Naive B cell (primary cell): ENCODE data around the gene CYP2W1. TPM values are rescaled to one million over a fixed set of nuclear protein-coding genes. Genes with fewer than 3 reads are reported as not detected.

Source experiments
- ATAC-seq, 2 donors: fragments of 150-1000 bp; cut with Tn5 transposase; 2 replicates each; pipeline ENCODE4 v1.10.0; 2021; ENCODE audit warnings: low read depth in 2 of 2, mild to moderate bottlenecking in 2 of 2, moderate library complexity in 2 of 2
- DNase-seq: peaks from one replicate; pipeline ENCODE4 v3.0.0; 2022
- H3K27ac Mint-ChIP-seq, 6 donors: one replicate each; pipeline ENCODE4 v1.8.0; 2020 to 2022; ENCODE audit warnings: mild to moderate bottlenecking in 6 of 6, mixed read lengths in 6 of 6, moderate library complexity in 5 of 6, inconsistent platforms in 2 of 6
- H3K27me3 Mint-ChIP-seq, 3 donors: one replicate each; pipeline ENCODE4 v1.8.0; 2021 to 2022; ENCODE audit warnings: mixed read lengths in 3 of 3, mild to moderate bottlenecking in 1 of 3
- H3K36me3 Mint-ChIP-seq, 2 donors: one replicate each; pipeline ENCODE4 v1.8.0; 2020 to 2022; ENCODE audit warnings: mixed read lengths in 2 of 2, inconsistent platforms in 1 of 2, mild to moderate bottlenecking in 1 of 2
- H3K4me1 Mint-ChIP-seq, 3 donors: one replicate each; pipeline ENCODE4 v1.8.0; 2020 to 2022; ENCODE audit warnings: mixed read lengths in 3 of 3, inconsistent platforms in 1 of 3, mild to moderate bottlenecking in 1 of 3, moderate library complexity in 1 of 3
- H3K4me3 Mint-ChIP-seq, 8 donors: one replicate each; pipeline ENCODE4 v1.8.0; 2020 to 2022; ENCODE audit warnings: mild to moderate bottlenecking in 8 of 8, mixed read lengths in 8 of 8, moderate library complexity in 8 of 8, inconsistent platforms in 2 of 8
- H3K9me3 Mint-ChIP-seq, 7 donors: one replicate each; pipeline ENCODE4 v1.8.0; 2020 to 2022; ENCODE audit warnings: mixed read lengths in 7 of 7, mild to moderate bottlenecking in 5 of 7, inconsistent platforms in 2 of 7, moderate library complexity in 1 of 7
- polyA plus RNA-seq, 6 donors: library from polyadenylated mRNA; unstranded; fragments of 300-500 nt; fragmentation: Illumina TruSeq; gene quantifications; one replicate each; pipeline ENCODE4 v1.2.3, GENCODE V29; 2021; ENCODE audit warnings: low read depth in 6 of 6

CYP2W1 gene
- polyA plus RNA-seq, 6 donors from 2014 or later, result not detected

- peaks cover 0 to 7% (median 0%) of the 10 kb centered on the region in 7 donors for H3K9me3 Mint-ChIP-seq
- H3K36me3 Mint-ChIP-seq, result peaks cover 3 to 17% of the 10 kb centered on the region in 2 donors
- H3K27ac Mint-ChIP-seq, result peak overlapping the region in 5 of 6 donors; percentile 41 to 93 (median 79)
- DNase-seq, result no peak
- peaks cover 21 to 40% (median 36%) of the 10 kb centered on the region in 3 donors for H3K4me1 Mint-ChIP-seq
- ATAC-seq, result no peak
- H3K27me3 Mint-ChIP-seq, result peaks cover 0 to 5% (median 0%) of the 10 kb centered on the region in 3 donors
- peak overlapping the region in 2 of 8 donors; percentile 3 to 79 for H3K4me3 Mint-ChIP-seq
Observed at GRCh38 chr7:1018334-1018695, 35.3 kb downstream of the CYP2W1 start.

- no peak for DNase-seq
- H3K27me3 Mint-ChIP-seq, result peaks cover 0 to 5% (median 0%) of the 10 kb centered on the region in 3 donors
- H3K9me3 Mint-ChIP-seq, result peaks cover 0 to 7% (median 0%) of the 10 kb centered on the region in 7 donors
- H3K36me3 Mint-ChIP-seq, result peaks cover 0 to 17% of the 10 kb centered on the region in 2 donors
- H3K4me3 Mint-ChIP-seq, result peak overlapping the region in 1 of 8 donors; percentile 59
- peaks cover 31 to 44% (median 37%) of the 10 kb centered on the region in 3 donors for H3K4me1 Mint-ChIP-seq
- no peak for ATAC-seq
- H3K27ac Mint-ChIP-seq, result peak overlapping the region in 2 of 6 donors; percentile 50 to 99
Observed at GRCh38 chr7:1019255-1019785, 36.3 kb downstream of the CYP2W1 start.

- Mint-ChIP-seq H3K36me3 (peaks cover 0 to 17% of the 10 kb centered on the region in 2 donors), H3K9me3 (peaks cover 0 to 7% (median 0%) of the 10 kb centered on the region in 7 donors), H3K27ac (peak overlapping the region in 3 of 6 donors; percentile 27 to 99 (median 77)), H3K4me1 (peaks cover 38 to 51% (median 44%) of the 10 kb centered on the region in 3 donors), H3K4me3 (no peak overlapping the region), H3K27me3 (peaks cover 0 to 5% (median 0%) of the 10 kb centered on the region in 3 donors)
- ATAC-seq (no peak), DNase-seq (no peak)
Observed at GRCh38 chr7:1019789-1020610, 37.0 kb downstream of the CYP2W1 start.

GRCh38 chr7:1020849-1021251, 37.9 kb downstream of the CYP2W1 start:
- Mint-ChIP-seq H3K27ac (peak overlapping the region in 5 of 6 donors; percentile 79 to 99 (median 91)), H3K4me3 (peak overlapping the region in 1 of 8 donors; percentile 70), H3K4me1 (peaks cover 42 to 59% (median 52%) of the 10 kb centered on the region in 3 donors), H3K27me3 (peaks cover 0 to 5% (median 0%) of the 10 kb centered on the region in 3 donors), H3K36me3 (peaks cover 0 to 17% of the 10 kb centered on the region in 2 donors), H3K9me3 (peaks cover 0 to 7% (median 0%) of the 10 kb centered on the region in 7 donors)
- DNase-seq (no peak), ATAC-seq (no peak)

- no peak for ATAC-seq
- peaks cover 0 to 5% (median 0%) of the 10 kb centered on the region in 3 donors for H3K27me3 Mint-ChIP-seq
- H3K36me3 Mint-ChIP-seq, result peaks cover 3 to 20% of the 10 kb centered on the region in 2 donors
- H3K4me3 Mint-ChIP-seq, result peak overlapping the region in 2 of 8 donors; percentile 5 to 70
- DNase-seq, result no peak
- peaks cover 46 to 64% (median 57%) of the 10 kb centered on the region in 3 donors for H3K4me1 Mint-ChIP-seq
- peak overlapping the region; percentile 79 to 99 (median 90) for H3K27ac Mint-ChIP-seq
- peaks cover 0 to 7% (median 0%) of the 10 kb centered on the region in 7 donors for H3K9me3 Mint-ChIP-seq
Observed at GRCh38 chr7:1021366-1021765, 38.4 kb downstream of the CYP2W1 start.

- peaks cover 0 to 7% (median 0%) of the 10 kb centered on the region in 7 donors for H3K9me3 Mint-ChIP-seq
- no peak for ATAC-seq
- H3K4me1 Mint-ChIP-seq, result peaks cover 51 to 69% (median 63%) of the 10 kb centered on the region in 3 donors
- DNase-seq, result no peak
- peak overlapping the region in 5 of 6 donors; percentile 99 to 100 (median 100) for H3K27ac Mint-ChIP-seq
- peaks cover 0 to 5% (median 0%) of the 10 kb centered on the region in 3 donors for H3K27me3 Mint-ChIP-seq
- peaks cover 3 to 21% of the 10 kb centered on the region in 2 donors for H3K36me3 Mint-ChIP-seq
- H3K4me3 Mint-ChIP-seq, result peak overlapping the region in 1 of 8 donors; percentile 82
Observed at GRCh38 chr7:1021931-1022330, 39.0 kb downstream of the CYP2W1 start.

- Mint-ChIP-seq H3K27me3 (peaks cover 0 to 5% (median 0%) of the 10 kb centered on the region in 3 donors), H3K27ac (peak overlapping the region; percentile 98 to 100 (median 100)), H3K4me1 (peaks cover 54 to 74% (median 66%) of the 10 kb centered on the region in 3 donors), H3K9me3 (peaks cover 0 to 7% (median 0%) of the 10 kb centered on the region in 7 donors), H3K36me3 (peaks cover 3 to 21% of the 10 kb centered on the region in 2 donors), H3K4me3 (peak overlapping the region in 7 of 8 donors; percentile 74 to 94 (median 86))
- DNase-seq (no peak), ATAC-seq (no peak)
Observed at GRCh38 chr7:1022356-1022755, 39.4 kb downstream of the CYP2W1 start.

- DNase-seq (peak; percentile 97), ATAC-seq (peak; percentile 62 to 66)
- Mint-ChIP-seq H3K4me3 (peak overlapping the region; percentile 74 to 95 (median 84)), H3K36me3 (peaks cover 3 to 18% of the 10 kb centered on the region in 2 donors), H3K27me3 (peaks cover 0 to 5% (median 0%) of the 10 kb centered on the region in 3 donors), H3K27ac (peak overlapping the region; percentile 98 to 100 (median 100)), H3K9me3 (peaks cover 0 to 7% (median 0%) of the 10 kb centered on the region in 7 donors), H3K4me1 (peaks cover 55 to 74% (median 67%) of the 10 kb centered on the region in 3 donors)
Observed at GRCh38 chr7:1022801-1023465, 40.0 kb downstream of the CYP2W1 start.

- Mint-ChIP-seq H3K27ac (peak overlapping the region; percentile 98 to 100 (median 100)), H3K4me3 (peak overlapping the region; percentile 74 to 95 (median 88)), H3K36me3 (peaks cover 3 to 12% of the 10 kb centered on the region in 2 donors), H3K27me3 (peaks cover 0 to 5% (median 0%) of the 10 kb centered on the region in 3 donors), H3K4me1 (peaks cover 55 to 73% (median 68%) of the 10 kb centered on the region in 3 donors), H3K9me3 (peaks cover 0 to 7% (median 0%) of the 10 kb centered on the region in 7 donors)
- ATAC-seq (peak; percentile 57 to 66), DNase-seq (peak; percentile 95)
Observed at GRCh38 chr7:1024331-1024841, 41.4 kb downstream of the CYP2W1 start.

- Mint-ChIP-seq H3K4me1 (peaks cover 61 to 79% (median 74%) of the 10 kb centered on the region in 3 donors), H3K9me3 (peaks cover 0 to 7% (median 0%) of the 10 kb centered on the region in 7 donors), H3K27me3 (peaks cover 0 to 5% (median 0%) of the 10 kb centered on the region in 3 donors), H3K4me3 (peak overlapping the region; percentile 76 to 95 (median 91)), H3K27ac (peak overlapping the region; percentile 98 to 100 (median 100)), H3K36me3 (peaks cover 3 to 12% of the 10 kb centered on the region in 2 donors)
- no peak for ATAC-seq
- no peak for DNase-seq
Observed at GRCh38 chr7:1024876-1025742, 42.1 kb downstream of the CYP2W1 start.

- Mint-ChIP-seq H3K4me1 (peaks cover 67 to 82% (median 77%) of the 10 kb centered on the region in 3 donors), H3K4me3 (peak overlapping the region; percentile 58 to 93 (median 91)), H3K36me3 (peaks cover 3 to 12% of the 10 kb centered on the region in 2 donors), H3K27ac (peak overlapping the region; percentile 83 to 100 (median 100)), H3K27me3 (peaks cover 0 to 8% (median 0%) of the 10 kb centered on the region in 3 donors), H3K9me3 (peaks cover 0 to 7% (median 0%) of the 10 kb centered on the region in 7 donors)
- DNase-seq (no peak), ATAC-seq (no peak)
Observed at GRCh38 chr7:1025743-1026581, 43.0 kb downstream of the CYP2W1 start.
